Keratinocyte (primary cell): ENCODE measurements around the gene FAM47B. TPM values are rescaled to one million over a fixed set of nuclear protein-coding genes. Genes with fewer than 3 reads are reported as not detected.

ENCODE experiments used
- DNase-seq: peaks from one replicate; pipeline ENCODE4 v3.0.0-alpha.2; 2011; ENCODE audit warnings: low read depth, missing footprints, low spot score
- FAIRE-seq: peaks from 2 replicates; lab custom pipeline; 2011; peaks lifted over from hg19 to GRCh38; lab: Jason Lieb, UNC
- H2AFZ ChIP-seq: 2 replicates; pipeline ENCODE4 v1.6.0; 2012; ENCODE audit warnings: low read length, control low read depth, inconsistent platforms; ENCODE audit not compliant: control insufficient read depth
- H3K27ac ChIP-seq: 2 replicates; pipeline ENCODE4 v1.5.1; 2011; ENCODE audit warnings: low read length; ENCODE audit not compliant: control insufficient read depth, insufficient read depth
- H3K27me3 ChIP-seq: 3 replicates; pipeline ENCODE4 v1.6.0; 2011; ENCODE audit warnings: low read length; ENCODE audit not compliant: control insufficient read depth, insufficient read depth; ENCODE audit errors: extremely low read depth
- H3K36me3 ChIP-seq, 2 experiments: 2 replicates in 1 of 2; 3 replicates in 1 of 2; pipeline ENCODE4 v1.5.1; 2011; ENCODE audit warnings: low read length in 2 of 2, mild to moderate bottlenecking in 1 of 2; ENCODE audit not compliant: control insufficient read depth in 2 of 2, insufficient read depth in 2 of 2; ENCODE audit errors: extremely low read depth in 1 of 2
- H3K4me1 ChIP-seq: 3 replicates; pipeline ENCODE4 v1.5.1; 2011; ENCODE audit warnings: low read length; ENCODE audit not compliant: control insufficient read depth, insufficient read depth; ENCODE audit errors: extremely low read depth
- H3K4me2 ChIP-seq: 3 replicates; pipeline ENCODE4 v1.6.0; 2011; ENCODE audit warnings: low read depth, low read length; ENCODE audit not compliant: control insufficient read depth, insufficient read depth; ENCODE audit errors: extremely low read depth
- H3K4me3 ChIP-seq, 3 experiments: fragments of 200-600 bp in 1 of 3; sonication (generic) in 1 of 3; 2 replicates in 2 of 3; 3 replicates in 1 of 3; pipeline ENCODE4 v1.5.1; 2011 to 2016; ENCODE audit warnings: low read length in 3 of 3, mild to moderate bottlenecking in 3 of 3, control low read depth in 2 of 3, inconsistent platforms in 1 of 3, low read depth in 1 of 3, mixed read lengths in 1 of 3, mixed run types in 1 of 3, moderate library complexity in 1 of 3; ENCODE audit not compliant: control insufficient read depth in 2 of 3, insufficient read depth in 2 of 3; ENCODE audit errors: extremely low read depth in 1 of 3
- H3K79me2 ChIP-seq: 2 replicates; pipeline ENCODE4 v1.6.0; 2012; ENCODE audit warnings: low read length; ENCODE audit not compliant: control insufficient read depth, insufficient read depth
- H3K9ac ChIP-seq: 3 replicates; pipeline ENCODE4 v1.6.0; 2011; ENCODE audit warnings: low read length; ENCODE audit not compliant: control insufficient read depth, insufficient read depth; ENCODE audit errors: extremely low read depth
- H3K9me1 ChIP-seq: 3 replicates; pipeline ENCODE4 v1.6.0; 2011; ENCODE audit warnings: low read length; ENCODE audit not compliant: control insufficient read depth, insufficient read depth; ENCODE audit errors: extremely low read depth
- H3K9me3 ChIP-seq: 2 replicates; pipeline ENCODE4 v1.5.1; 2012; ENCODE audit warnings: low read depth, low read length; ENCODE audit not compliant: control insufficient read depth
- H4K20me1 ChIP-seq: 3 replicates; pipeline ENCODE4 v1.6.0; 2011; ENCODE audit warnings: low read length; ENCODE audit not compliant: control insufficient read depth, insufficient read depth; ENCODE audit errors: extremely low read depth
- EZH2 ChIP-seq: IDR thresholded peaks from one replicate; pipeline ENCODE4 v1.6.1; 2012; ENCODE audit warnings: inconsistent platforms, mild to moderate bottlenecking, low read length, moderate library complexity
- dilution Hi-C: fragments of 300-500 bp; cut with MboI; formaldehyde crosslinking; loops from one replicate; pipeline ENCODE4 v1.7.0; 2020; ENCODE audit warnings: low sequenced_read_pairs; ENCODE audit not compliant: extremely low pct_ligation_motif_present
- polyA plus RNA-seq, 5 experiments: library from polyadenylated mRNA; depleted of rRNA in 3 of 5; stranded (reverse) in 3 of 5; stranded (forward) in 1 of 5; unstranded in 1 of 5; fragments of >200 nt; gene quantifications; 1 replicate in 1 of 5; 2 replicates in 3 of 5; 3 replicates in 1 of 5; pipeline versions ENCODE4 v1.2.1 to v1.2.3, GENCODE V29; 2011 to 2012; ENCODE audit warnings: missing spikeins in 2 of 5, low read depth in 1 of 5, low replicate concordance in 1 of 5
- TF ChIP-seq, protein P1 (sequence below), 3 experiments: IDR thresholded peaks in 1 of 3; conservative IDR thresholded peaks in 1 of 3; optimal IDR thresholded peaks in 1 of 3; 2 replicates in 2 of 3; 3 replicates in 1 of 3; pipeline versions ENCODE3 to v1.5.1; 2011; ENCODE audit warnings: low read length in 3 of 3, mild to moderate bottlenecking in 3 of 3, moderate library complexity in 2 of 3, control low read depth in 1 of 3, inconsistent platforms in 1 of 3; ENCODE audit not compliant: insufficient read depth in 2 of 3; ENCODE audit errors: extremely low read depth in 1 of 3

Gene FAM47B
- polyA plus RNA-seq, 1 donor (not counting 4 experiments of a cell fraction or from before 2014, with no cell fraction given): not detected

DNA sequence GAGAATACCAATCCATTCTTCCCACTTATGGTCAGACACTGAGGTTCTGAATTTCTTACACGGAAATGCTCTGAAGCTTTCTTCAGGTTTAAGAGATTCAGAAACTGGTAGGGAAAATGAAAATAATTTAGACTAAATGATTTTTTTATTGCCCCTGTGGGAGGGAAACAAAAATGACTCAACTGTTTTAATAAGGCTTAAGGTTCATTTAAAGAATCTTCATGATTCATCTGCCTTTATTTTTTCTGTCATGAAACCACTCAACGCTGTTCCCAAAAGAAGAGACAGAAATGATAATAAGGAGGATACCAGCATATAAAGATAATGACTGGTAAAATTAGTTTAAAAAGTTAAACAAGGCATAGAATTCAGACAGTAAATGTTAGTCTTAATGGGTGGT, 39.3 kb upstream of the FAM47B start:
- no peak for FAIRE-seq
- no peak overlapping the region for H2AFZ ChIP-seq
- H3K9me3 ChIP-seq: no peaks in the 10 kb centered on the region
- H3K4me3 ChIP-seq: no peak overlapping the region
- H3K9ac ChIP-seq: no peak overlapping the region
- H3K9me1 ChIP-seq: no peaks in the 10 kb centered on the region
- no peaks in the 10 kb centered on the region for H3K36me3 ChIP-seq
- no peaks in the 10 kb centered on the region for H3K79me2 ChIP-seq
- dilution Hi-C loops: no loop called here
- no peaks in the 10 kb centered on the region for H3K27me3 ChIP-seq
- no peaks in the 10 kb centered on the region for H4K20me1 ChIP-seq
- no peaks in the 10 kb centered on the region for H3K4me1 ChIP-seq
- no peak overlapping the region for H3K4me2 ChIP-seq
- no peak overlapping the region for H3K27ac ChIP-seq
- DNase-seq: no peak
- no peak for TF ChIP-seq EZH2
- TF ChIP-seq, protein P1, sequence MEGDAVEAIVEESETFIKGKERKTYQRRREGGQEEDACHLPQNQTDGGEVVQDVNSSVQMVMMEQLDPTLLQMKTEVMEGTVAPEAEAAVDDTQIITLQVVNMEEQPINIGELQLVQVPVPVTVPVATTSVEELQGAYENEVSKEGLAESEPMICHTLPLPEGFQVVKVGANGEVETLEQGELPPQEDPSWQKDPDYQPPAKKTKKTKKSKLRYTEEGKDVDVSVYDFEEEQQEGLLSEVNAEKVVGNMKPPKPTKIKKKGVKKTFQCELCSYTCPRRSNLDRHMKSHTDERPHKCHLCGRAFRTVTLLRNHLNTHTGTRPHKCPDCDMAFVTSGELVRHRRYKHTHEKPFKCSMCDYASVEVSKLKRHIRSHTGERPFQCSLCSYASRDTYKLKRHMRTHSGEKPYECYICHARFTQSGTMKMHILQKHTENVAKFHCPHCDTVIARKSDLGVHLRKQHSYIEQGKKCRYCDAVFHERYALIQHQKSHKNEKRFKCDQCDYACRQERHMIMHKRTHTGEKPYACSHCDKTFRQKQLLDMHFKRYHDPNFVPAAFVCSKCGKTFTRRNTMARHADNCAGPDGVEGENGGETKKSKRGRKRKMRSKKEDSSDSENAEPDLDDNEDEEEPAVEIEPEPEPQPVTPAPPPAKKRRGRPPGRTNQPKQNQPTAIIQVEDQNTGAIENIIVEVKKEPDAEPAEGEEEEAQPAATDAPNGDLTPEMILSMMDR (optimal IDR thresholded peaks at IDR 0.05 in 1 of 3, IDR thresholded peaks at IDR 0.05 in 1 of 3, conservative IDR thresholded peaks at IDR 0.05 in 1 of 3; ENCODE audit: extremely low read depth in 1 of 3, insufficient read depth in 2 of 3, low read length in 3 of 3): no peak

DNA sequence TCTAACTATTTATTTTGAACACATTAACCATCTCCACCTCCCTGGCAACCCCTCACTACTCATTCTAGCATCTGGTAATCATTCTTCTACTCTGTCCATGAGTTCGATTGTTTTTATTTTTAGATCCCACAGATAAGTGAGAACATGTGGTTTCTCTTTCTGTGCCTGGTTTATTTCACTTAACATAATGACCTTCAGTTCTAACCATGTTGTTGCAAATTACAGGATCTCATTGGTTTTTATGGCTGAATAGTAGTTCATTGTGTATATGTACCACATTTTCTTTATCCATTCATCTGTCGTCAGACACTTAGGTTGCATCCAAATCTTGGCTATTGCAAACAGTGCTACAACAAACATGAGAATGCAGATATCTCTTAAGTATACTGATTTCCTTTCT, 33.4 kb upstream of the FAM47B start:
- no peaks in the 10 kb centered on the region for H3K9me1 ChIP-seq
- no peaks in the 10 kb centered on the region for H3K27me3 ChIP-seq
- TF ChIP-seq, protein P1 (optimal IDR thresholded peaks at IDR 0.05 in 1 of 3, IDR thresholded peaks at IDR 0.05 in 1 of 3, conservative IDR thresholded peaks at IDR 0.05 in 1 of 3; ENCODE audit: extremely low read depth in 1 of 3, insufficient read depth in 2 of 3, low read length in 3 of 3): no peak
- no peak for TF ChIP-seq EZH2
- no peaks in the 10 kb centered on the region for H3K9me3 ChIP-seq
- DNase-seq (no peak), FAIRE-seq (no peak)
- no peak overlapping the region for H3K4me2 ChIP-seq
- no peak overlapping the region for H2AFZ ChIP-seq
- dilution Hi-C loops: no loop called here
- no peaks in the 10 kb centered on the region for H3K36me3 ChIP-seq
- no peak overlapping the region for H3K27ac ChIP-seq
- no peak overlapping the region for H3K4me3 ChIP-seq
- no peaks in the 10 kb centered on the region for H3K79me2 ChIP-seq
- no peaks in the 10 kb centered on the region for H4K20me1 ChIP-seq
- no peak overlapping the region for H3K9ac ChIP-seq
- H3K4me1 ChIP-seq: no peaks in the 10 kb centered on the region
